Measurements from ENCODE around the gene PLA2G4B. TPM values are rescaled to one million over a fixed set of nuclear protein-coding genes. Genes with fewer than 3 reads are reported as not detected.

PLA2G4B gene
- total RNA-seq, 1 donor from 2014 or later, result 6.9 TPM

- Mint-ChIP-seq H3K9me3 (ENCODE audit: unreplicated experiment) (no peaks in the 10 kb centered on the region), H3K36me3 (ENCODE audit: unreplicated experiment) (no peaks in the 10 kb centered on the region), H3K27me3 (ENCODE audit: unreplicated experiment) (no peaks in the 10 kb centered on the region)
These were observed 15.8 kb downstream of the PLA2G4B start for GRCh38 chr15:41854443-41854842.

DNA sequence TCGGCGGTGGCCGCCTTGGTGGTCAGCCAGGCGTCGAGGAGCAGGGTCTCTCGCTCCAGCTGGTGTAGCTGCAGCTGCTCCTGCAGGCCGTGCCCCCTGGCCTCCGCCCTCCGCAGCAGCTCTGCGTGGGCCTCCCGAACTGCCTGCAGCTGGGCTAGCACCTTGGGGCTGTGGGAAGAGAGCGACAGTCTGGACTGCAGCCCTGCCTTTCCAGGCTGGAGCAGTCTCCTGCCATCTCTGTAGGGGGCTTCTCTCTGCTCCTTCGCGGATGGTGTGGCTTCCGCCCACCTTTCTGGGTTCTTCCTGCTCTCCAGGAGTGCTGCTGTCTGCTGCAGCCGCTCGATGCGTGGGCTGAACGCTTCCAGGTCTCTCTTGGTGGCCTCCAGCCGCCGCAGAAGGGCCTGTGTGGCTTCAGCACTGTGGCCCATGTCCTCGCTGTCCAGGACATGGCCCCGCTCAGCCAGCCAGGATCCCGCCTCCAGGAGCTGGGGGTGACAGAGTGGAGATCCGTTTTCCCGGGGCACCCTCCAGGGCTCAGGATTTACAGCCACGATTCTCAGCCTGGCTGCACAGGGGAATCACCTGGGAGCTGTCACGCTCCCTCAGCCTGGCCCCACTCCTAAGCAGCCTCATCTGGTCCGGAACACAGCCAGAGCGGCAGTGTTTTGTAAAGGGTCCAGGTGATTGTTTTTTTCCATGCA lies 16.8 kb downstream of the PLA2G4B start:
- Mint-ChIP-seq H3K27me3 (ENCODE audit: unreplicated experiment) (no peaks in the 10 kb centered on the region), H3K4me1 (ENCODE audit: unreplicated experiment) (no peaks in the 10 kb centered on the region)
- TF ChIP-seq, protein P1, sequence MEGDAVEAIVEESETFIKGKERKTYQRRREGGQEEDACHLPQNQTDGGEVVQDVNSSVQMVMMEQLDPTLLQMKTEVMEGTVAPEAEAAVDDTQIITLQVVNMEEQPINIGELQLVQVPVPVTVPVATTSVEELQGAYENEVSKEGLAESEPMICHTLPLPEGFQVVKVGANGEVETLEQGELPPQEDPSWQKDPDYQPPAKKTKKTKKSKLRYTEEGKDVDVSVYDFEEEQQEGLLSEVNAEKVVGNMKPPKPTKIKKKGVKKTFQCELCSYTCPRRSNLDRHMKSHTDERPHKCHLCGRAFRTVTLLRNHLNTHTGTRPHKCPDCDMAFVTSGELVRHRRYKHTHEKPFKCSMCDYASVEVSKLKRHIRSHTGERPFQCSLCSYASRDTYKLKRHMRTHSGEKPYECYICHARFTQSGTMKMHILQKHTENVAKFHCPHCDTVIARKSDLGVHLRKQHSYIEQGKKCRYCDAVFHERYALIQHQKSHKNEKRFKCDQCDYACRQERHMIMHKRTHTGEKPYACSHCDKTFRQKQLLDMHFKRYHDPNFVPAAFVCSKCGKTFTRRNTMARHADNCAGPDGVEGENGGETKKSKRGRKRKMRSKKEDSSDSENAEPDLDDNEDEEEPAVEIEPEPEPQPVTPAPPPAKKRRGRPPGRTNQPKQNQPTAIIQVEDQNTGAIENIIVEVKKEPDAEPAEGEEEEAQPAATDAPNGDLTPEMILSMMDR (IDR thresholded peaks at IDR 0.05), result no peak

More at GRCh38 chr15:41854443-41854842, 15.8 kb downstream of the PLA2G4B start:
- H3K4me3 Mint-ChIP-seq (ENCODE audit: unreplicated experiment), result no peak overlapping the region
- H3K4me1 Mint-ChIP-seq (ENCODE audit: unreplicated experiment), result no peaks in the 10 kb centered on the region
- TF ChIP-seq, protein P1 (IDR thresholded peaks at IDR 0.05), result no peak
- H3K27ac Mint-ChIP-seq (ENCODE audit: unreplicated experiment), result no peak overlapping the region
- no peak for DNase-seq (ENCODE audit: extremely low spot score, unreplicated experiment)

DNA sequence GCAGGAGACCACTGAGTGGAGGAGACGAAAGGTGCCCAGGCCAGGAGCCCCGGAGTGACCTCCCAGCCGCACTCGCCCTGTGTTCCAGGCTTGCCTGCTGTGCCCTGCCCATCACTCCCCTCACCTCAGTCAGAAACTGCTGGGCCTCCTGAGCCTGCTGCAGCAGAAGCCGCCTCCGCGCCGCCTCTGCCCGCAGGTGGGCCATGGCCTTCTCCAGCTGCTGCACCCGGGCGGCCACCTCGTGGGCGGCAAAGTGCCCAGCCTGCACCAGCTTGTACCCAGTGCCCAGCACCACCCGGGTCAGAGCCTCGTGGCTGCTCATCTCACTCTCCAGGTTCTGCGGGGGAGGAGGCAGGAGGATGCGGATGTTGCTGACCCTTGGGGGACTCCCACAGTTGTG lies 17.6 kb downstream of the PLA2G4B start:
- Mint-ChIP-seq H3K4me1 (ENCODE audit: unreplicated experiment) (no peaks in the 10 kb centered on the region), H3K27me3 (ENCODE audit: unreplicated experiment) (no peaks in the 10 kb centered on the region), H3K27ac (ENCODE audit: unreplicated experiment) (no peak overlapping the region), H3K9me3 (ENCODE audit: unreplicated experiment) (no peaks in the 10 kb centered on the region), H3K36me3 (ENCODE audit: unreplicated experiment) (no peaks in the 10 kb centered on the region), H3K4me3 (ENCODE audit: unreplicated experiment) (no peak overlapping the region)
- TF ChIP-seq, protein P1 (IDR thresholded peaks at IDR 0.05), result no peak
- no peak for DNase-seq (ENCODE audit: extremely low spot score, unreplicated experiment)

More for the DNA sequence above, 16.8 kb downstream of the PLA2G4B start:
- no peak overlapping the region for H3K4me3 Mint-ChIP-seq (ENCODE audit: unreplicated experiment)
- H3K27ac Mint-ChIP-seq (ENCODE audit: unreplicated experiment), result no peak overlapping the region
- H3K36me3 Mint-ChIP-seq (ENCODE audit: unreplicated experiment), result no peaks in the 10 kb centered on the region
- H3K9me3 Mint-ChIP-seq (ENCODE audit: unreplicated experiment), result no peaks in the 10 kb centered on the region
- no peak for DNase-seq (ENCODE audit: extremely low spot score, unreplicated experiment)

- H3K9me3 Mint-ChIP-seq (ENCODE audit: unreplicated experiment), result no peaks in the 10 kb centered on the region
- no peak for DNase-seq (ENCODE audit: extremely low spot score, unreplicated experiment)
- TF ChIP-seq, protein P1 (IDR thresholded peaks at IDR 0.05), result no peak
- no peak overlapping the region for H3K27ac Mint-ChIP-seq (ENCODE audit: unreplicated experiment)
- no peak overlapping the region for H3K4me3 Mint-ChIP-seq (ENCODE audit: unreplicated experiment)
- no peaks in the 10 kb centered on the region for H3K27me3 Mint-ChIP-seq (ENCODE audit: unreplicated experiment)
- no peaks in the 10 kb centered on the region for H3K4me1 Mint-ChIP-seq (ENCODE audit: unreplicated experiment)
- H3K36me3 Mint-ChIP-seq (ENCODE audit: unreplicated experiment), result no peaks in the 10 kb centered on the region
These were observed 18.1 kb downstream of the PLA2G4B start for GRCh38 chr15:41856716-41857115.

- Mint-ChIP-seq H3K4me3 (ENCODE audit: unreplicated experiment) (no peak overlapping the region), H3K4me1 (ENCODE audit: unreplicated experiment) (no peaks in the 10 kb centered on the region), H3K27me3 (ENCODE audit: unreplicated experiment) (no peaks in the 10 kb centered on the region), H3K9me3 (ENCODE audit: unreplicated experiment) (no peaks in the 10 kb centered on the region), H3K27ac (ENCODE audit: unreplicated experiment) (no peak overlapping the region), H3K36me3 (ENCODE audit: unreplicated experiment) (no peaks in the 10 kb centered on the region)
- TF ChIP-seq, protein P1 (IDR thresholded peaks at IDR 0.05), result no peak
- no peak for DNase-seq (ENCODE audit: extremely low spot score, unreplicated experiment)
These were observed 18.7 kb downstream of the PLA2G4B start for GRCh38 chr15:41857316-41857715.
